Gastrocnemius medialis (tissue), 4 donors: ENCODE measurements around the gene MAML2. TPM values are rescaled to one million over a fixed set of nuclear protein-coding genes. Genes with fewer than 3 reads are reported as not detected.

Experiments
- ATAC-seq, 2 donors: fragments of 150-250 bp; one replicate each; pipeline ENCODE4 v1.9.1; 2016
- DNase-seq, 2 donors: peaks; one replicate each; pipeline ENCODE4 v3.0.0-alpha.2; 2019
- H3K27ac ChIP-seq, 4 donors: fragments of 200-600 bp; sonication (generic); 1 replicate in 1 of 4; 2 replicates in 3 of 4; pipeline ENCODE4 v1.5.1; 2016 to 2018; ENCODE audit warnings: mild to moderate bottlenecking in 2 of 4, moderate library complexity in 1 of 4
- H3K27me3 ChIP-seq, 3 donors: fragments of 200-600 bp; sonication (generic) in 2 of 3; 1 replicate in 1 of 3; 2 replicates in 2 of 3; pipeline versions ENCODE4 v1.5.1 to v1.6.0; 2016 to 2019; ENCODE audit warnings: mild to moderate bottlenecking in 1 of 3, moderate library complexity in 1 of 3
- H3K36me3 ChIP-seq, 2 donors: fragments of 200-600 bp; sonication (generic) in 1 of 2; one replicate each; pipeline ENCODE4 v1.5.1; 2017 to 2018
- H3K4me1 ChIP-seq, 2 donors: fragments of 200-600 bp; sonication (generic) in 1 of 2; one replicate each; pipeline ENCODE4 v1.5.1; 2016 to 2017; ENCODE audit warnings: mild to moderate bottlenecking in 2 of 2
- H3K4me3 ChIP-seq, 4 donors: fragments of 200-600 bp; sonication (generic) in 3 of 4; 1 replicate in 1 of 4; 2 replicates in 3 of 4; pipeline ENCODE4 v1.5.1; 2016 to 2019; ENCODE audit warnings: mild to moderate bottlenecking in 2 of 4
- H3K9me3 ChIP-seq, 3 donors: fragments of 200-600 bp; sonication (generic) in 2 of 3; 1 replicate in 1 of 3; 2 replicates in 2 of 3; pipeline ENCODE4 v1.5.1; 2016 to 2019
- POLR2A ChIP-seq, 2 donors: fragments of 450-650 bp; IDR thresholded peaks; one replicate each; pipeline ENCODE4 v1.6.1; 2017; ENCODE audit warnings: antibody characterized with exemption in 2 of 2, mild to moderate bottlenecking in 2 of 2, moderate library complexity in 2 of 2
- in situ Hi-C, 4 donors: fragments of 200-750 bp; cut with MboI; loops; one replicate each; pipeline versions ENCODE4 v1.15.0 to v1.8.0; 2017; ENCODE audit warnings: low sequenced_read_pairs in 4 of 4
- intact Hi-C: fragments of 100-400 bp; cut with DNase I; formaldehyde crosslinking; loops from one replicate; pipeline ENCODE4 v1.15.1; 2023; ENCODE audit warnings: low total_unique reads
- total RNA-seq, 4 donors: library from RNA; depleted of rRNA; stranded (reverse); fragments of >200 nt; gene quantifications; one replicate each; pipeline versions ENCODE4 v1.1.0 to v1.2.3, GENCODE V29; 2016
- TF ChIP-seq, protein P1 (sequence below), 5 experiments: fragments of 450-650 bp in 3 of 5; fragments of 200-600 bp in 2 of 5; sonication (generic) in 2 of 5; IDR thresholded peaks in 4 of 5; conservative IDR thresholded peaks in 1 of 5; 1 replicate in 4 of 5; 2 replicates in 1 of 5; pipeline ENCODE4 v1.5.1; 2016 to 2019; ENCODE audit warnings: antibody characterized with exemption in 5 of 5, mild to moderate bottlenecking in 3 of 5, moderate library complexity in 3 of 5

The MAML2 gene
- total RNA-seq, 4 donors from 2014 or later: 4.1 to 6.3 (median 4.8) TPM

DNA sequence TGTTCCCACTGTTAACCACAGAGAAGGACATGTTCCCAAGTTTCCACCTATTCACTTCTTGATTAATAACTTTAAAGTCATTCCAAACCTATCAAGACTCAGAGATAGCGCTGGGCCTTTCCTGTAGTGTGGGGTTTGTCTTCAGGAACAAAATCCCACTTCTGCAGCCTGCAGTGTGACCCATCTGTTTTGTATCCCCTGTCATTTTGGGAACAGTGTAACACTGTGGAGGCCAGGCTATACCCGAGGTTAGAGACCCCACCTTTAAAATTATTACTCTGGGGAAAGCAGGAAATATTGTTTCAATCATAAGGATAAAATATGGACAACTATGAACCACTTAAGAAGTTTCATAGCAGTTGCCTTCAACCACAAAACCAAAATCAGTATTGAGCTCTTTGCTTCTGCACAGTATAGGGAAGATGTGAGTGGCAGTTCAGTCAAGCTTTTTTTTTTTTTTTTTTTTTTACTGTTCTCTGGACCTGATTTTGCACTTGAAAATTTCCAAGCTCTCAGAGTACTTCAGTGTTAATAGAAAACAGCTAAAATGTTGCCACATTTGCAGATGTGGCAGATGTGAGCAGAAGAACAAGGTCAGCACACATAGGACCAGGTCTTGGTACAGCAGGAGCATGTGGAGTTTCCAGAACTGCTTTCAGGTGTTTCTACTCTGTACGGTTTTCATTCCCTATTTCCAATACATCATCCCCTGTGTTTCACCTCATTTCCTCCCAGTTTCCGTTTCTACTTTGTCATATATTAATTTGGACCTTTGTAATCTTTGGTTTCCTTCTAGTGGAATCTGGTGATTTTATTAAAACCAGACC lies 121.5 kb downstream of the MAML2 start:
- DNase-seq (no peak), ATAC-seq (peak in 1 of 2 donors; percentile 36)
- H3K4me3 ChIP-seq: no peak overlapping the region
- in situ Hi-C loops: no loop called here
- no peak for TF ChIP-seq POLR2A (IDR thresholded peaks at IDR 0.05)
- H3K9me3 ChIP-seq: no peaks in the 10 kb centered on the region
- H3K27me3 ChIP-seq: no peaks in the 10 kb centered on the region
- peak overlapping the region in 1 of 4 donors; percentile 27 for H3K27ac ChIP-seq
- no peaks in the 10 kb centered on the region for H3K36me3 ChIP-seq
- peaks cover 7 to 21% of the 10 kb centered on the region in 2 donors for H3K4me1 ChIP-seq
- intact Hi-C loops: no loop called here

DNA sequence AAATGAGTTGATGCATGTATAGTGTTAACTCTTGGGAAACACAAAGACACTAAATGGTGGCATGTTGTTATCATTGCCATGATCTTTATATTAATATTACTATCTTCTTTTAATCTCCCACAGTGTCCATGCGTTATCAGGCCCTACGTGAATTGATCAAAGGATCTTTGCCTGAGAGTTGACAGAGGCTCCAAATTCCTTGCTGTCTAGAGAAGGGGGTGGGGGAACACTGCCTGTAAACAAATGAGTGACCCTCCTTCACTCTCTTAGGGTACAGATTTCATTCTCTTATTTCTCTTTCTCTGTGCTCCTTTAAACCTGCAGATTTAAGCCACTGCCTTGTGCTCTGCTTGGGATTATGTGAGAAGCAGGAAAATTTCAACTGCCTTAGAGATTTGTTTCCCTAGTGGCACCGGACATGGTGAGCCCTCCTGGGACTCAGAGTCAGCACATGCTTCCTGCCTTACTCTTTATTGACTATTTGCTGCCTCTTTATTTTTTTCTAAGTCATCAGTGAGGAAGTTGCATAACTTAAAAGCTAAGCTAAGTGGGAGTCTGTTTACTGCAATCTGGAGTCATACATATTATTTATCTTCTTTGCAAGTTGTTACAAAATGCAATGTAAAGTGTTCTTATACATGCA lies 122.9 kb downstream of the MAML2 start:
- in situ Hi-C loops (no loop called here), intact Hi-C loops (no loop called here)
- DNase-seq: no peak
- TF ChIP-seq POLR2A (IDR thresholded peaks at IDR 0.05): no peak
- TF ChIP-seq, protein P1, sequence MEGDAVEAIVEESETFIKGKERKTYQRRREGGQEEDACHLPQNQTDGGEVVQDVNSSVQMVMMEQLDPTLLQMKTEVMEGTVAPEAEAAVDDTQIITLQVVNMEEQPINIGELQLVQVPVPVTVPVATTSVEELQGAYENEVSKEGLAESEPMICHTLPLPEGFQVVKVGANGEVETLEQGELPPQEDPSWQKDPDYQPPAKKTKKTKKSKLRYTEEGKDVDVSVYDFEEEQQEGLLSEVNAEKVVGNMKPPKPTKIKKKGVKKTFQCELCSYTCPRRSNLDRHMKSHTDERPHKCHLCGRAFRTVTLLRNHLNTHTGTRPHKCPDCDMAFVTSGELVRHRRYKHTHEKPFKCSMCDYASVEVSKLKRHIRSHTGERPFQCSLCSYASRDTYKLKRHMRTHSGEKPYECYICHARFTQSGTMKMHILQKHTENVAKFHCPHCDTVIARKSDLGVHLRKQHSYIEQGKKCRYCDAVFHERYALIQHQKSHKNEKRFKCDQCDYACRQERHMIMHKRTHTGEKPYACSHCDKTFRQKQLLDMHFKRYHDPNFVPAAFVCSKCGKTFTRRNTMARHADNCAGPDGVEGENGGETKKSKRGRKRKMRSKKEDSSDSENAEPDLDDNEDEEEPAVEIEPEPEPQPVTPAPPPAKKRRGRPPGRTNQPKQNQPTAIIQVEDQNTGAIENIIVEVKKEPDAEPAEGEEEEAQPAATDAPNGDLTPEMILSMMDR (IDR thresholded peaks at IDR 0.05 in 4 of 5, conservative IDR thresholded peaks at IDR 0.05 in 1 of 5): no peak
- H3K36me3 ChIP-seq: no peaks in the 10 kb centered on the region
- H3K27ac ChIP-seq: peak overlapping the region in 2 of 4 donors; percentile 27 to 29
- H3K9me3 ChIP-seq: no peaks in the 10 kb centered on the region
- ATAC-seq: peak; percentile 29 to 41
- H3K4me3 ChIP-seq: no peak overlapping the region
- peaks cover 17 to 29% of the 10 kb centered on the region in 2 donors for H3K4me1 ChIP-seq
- no peaks in the 10 kb centered on the region for H3K27me3 ChIP-seq

DNA sequence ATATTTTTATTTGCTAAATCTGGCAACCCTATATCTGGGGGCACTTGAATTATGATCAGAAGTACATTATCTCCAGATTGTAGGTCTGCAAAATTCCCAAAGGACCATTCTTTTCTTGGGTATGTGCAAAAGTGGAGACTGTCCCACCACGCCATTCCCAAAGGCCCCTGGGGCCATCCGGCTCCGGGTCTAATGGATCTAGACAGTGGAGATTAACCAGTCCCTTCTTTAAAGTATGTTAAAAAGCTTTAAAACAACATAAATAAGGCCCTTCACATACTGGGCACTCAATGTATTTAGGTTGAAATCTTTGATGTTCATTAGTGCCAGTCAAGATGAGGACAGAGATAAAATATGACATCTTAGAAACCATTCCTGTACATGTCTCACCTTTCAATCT lies 124.1 kb downstream of the MAML2 start:
- in situ Hi-C loops: no loop called here

DNA sequence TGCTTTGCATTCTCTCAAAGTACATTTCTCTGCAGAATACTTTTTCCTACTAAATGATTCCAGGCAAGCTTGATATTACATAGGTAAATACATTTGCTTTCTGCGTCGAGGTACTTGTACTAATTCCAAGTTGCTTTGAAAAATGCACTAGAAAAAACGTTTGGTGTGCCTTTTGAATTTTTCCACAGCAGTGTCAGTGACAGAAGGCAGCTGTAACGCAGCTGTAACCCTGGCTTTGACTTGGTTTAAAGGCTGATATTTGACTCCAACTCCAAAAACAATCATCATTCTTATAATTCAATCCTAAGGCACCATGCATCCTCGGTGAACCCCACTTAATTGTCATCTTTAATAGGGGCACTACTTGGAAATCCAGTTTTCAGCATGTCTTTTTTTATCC lies 125.0 kb downstream of the MAML2 start:
- in situ Hi-C loops: no loop called here

More for the DNA sequence above, 124.1 kb downstream of the MAML2 start:
- TF ChIP-seq, protein P1 (IDR thresholded peaks at IDR 0.05 in 4 of 5, conservative IDR thresholded peaks at IDR 0.05 in 1 of 5): no peak
- TF ChIP-seq POLR2A (IDR thresholded peaks at IDR 0.05): no peak
- peaks cover 17 to 25% of the 10 kb centered on the region in 2 donors for H3K4me1 ChIP-seq
- H3K27me3 ChIP-seq: no peaks in the 10 kb centered on the region
- H3K36me3 ChIP-seq: no peaks in the 10 kb centered on the region
- H3K27ac ChIP-seq: no peak overlapping the region
- no peak for ATAC-seq
- intact Hi-C loops: no loop called here
- H3K4me3 ChIP-seq: no peak overlapping the region
- DNase-seq: no peak
- H3K9me3 ChIP-seq: no peaks in the 10 kb centered on the region

More for the DNA sequence above, 125.0 kb downstream of the MAML2 start:
- H3K27ac ChIP-seq: no peak overlapping the region
- DNase-seq (no peak), ATAC-seq (no peak)
- no peaks in the 10 kb centered on the region for H3K36me3 ChIP-seq
- intact Hi-C loops: no loop called here
- H3K4me3 ChIP-seq: no peak overlapping the region
- peaks cover 17 to 33% of the 10 kb centered on the region in 2 donors for H3K4me1 ChIP-seq
- TF ChIP-seq, protein P1 (IDR thresholded peaks at IDR 0.05 in 4 of 5, conservative IDR thresholded peaks at IDR 0.05 in 1 of 5): no peak
- TF ChIP-seq POLR2A (IDR thresholded peaks at IDR 0.05): no peak
- no peaks in the 10 kb centered on the region for H3K27me3 ChIP-seq
- no peaks in the 10 kb centered on the region for H3K9me3 ChIP-seq
